ENCODE data around the gene FSHR. TPM values are rescaled to one million over a fixed set of nuclear protein-coding genes. Genes with fewer than 3 reads are reported as not detected.

Gene FSHR
- total and polyA plus RNA-seq, 2 experiments from 2014 or later: not detected

GRCh38 chr2:49110571-49110970 lies 43.7 kb downstream of the FSHR start:
- no peak for DNase-seq (ENCODE audit: low spot score)
- H3K27ac Mint-ChIP-seq: no peak overlapping the region
- no peak for ATAC-seq
- Histone ChIP-seq H3F3A (replicated peaks; ENCODE audit: low read depth) (no peaks in the 10 kb centered on the region), H3K27me3 (ENCODE audit: insufficient read depth) (no peaks in the 10 kb centered on the region), H3K36me3 (ENCODE audit: insufficient read depth) (no peaks in the 10 kb centered on the region), H2AFZ (no peak overlapping the region), H3K4me2 (no peak overlapping the region), H3K27ac (ENCODE audit: low read depth) (no peak overlapping the region), H3K79me2 (replicated peaks; ENCODE audit: insufficient read depth) (no peaks in the 10 kb centered on the region), H3K9me2 (ENCODE audit: insufficient read depth) (no peaks in the 10 kb centered on the region), H4K20me1 (replicated peaks; ENCODE audit: insufficient read depth) (no peaks in the 10 kb centered on the region), H3K4me3 (no peak overlapping the region), H3K4me1 (ENCODE audit: insufficient read depth) (no peaks in the 10 kb centered on the region)
- H3K9me3 Mint-ChIP-seq: no peaks in the 10 kb centered on the region
- no peaks in the 10 kb centered on the region for H3K36me3 Mint-ChIP-seq (ENCODE audit: low read depth)
- no peaks in the 10 kb centered on the region for H3K27me3 Mint-ChIP-seq (ENCODE audit: insufficient read depth, low read depth, poor library complexity)
- 0 out of 3 replicates have a peak, but pooled peaks cover 2% of the 10 kb centered on the region for H3K4me1 Mint-ChIP-seq
- H3K4me3 Mint-ChIP-seq: no peak overlapping the region
- TF ChIP-seq CTCF (conservative IDR thresholded peaks at IDR 0.05; ENCODE audit: low read depth in 2 of 2) (no peak), CREB1 (CRISPR knock-in tag; IDR thresholded peaks at IDR 0.05; ENCODE audit: low read depth) (no peak), EZH2 (IDR thresholded peaks at IDR 0.05; ENCODE audit: low read depth, unreplicated experiment) (no peak), JUNB (IDR thresholded peaks at IDR 0.05; ENCODE audit: unreplicated experiment) (no peak), POLR2AphosphoS5 (IDR thresholded peaks at IDR 0.05; ENCODE audit: low read depth) (no peak), ETS1 (IDR thresholded peaks at IDR 0.05) (no peak), REST (IDR thresholded peaks at IDR 0.05; ENCODE audit: unreplicated experiment) (no peak), ZNF114 (CRISPR knock-in tag; IDR thresholded peaks at IDR 0.05) (no peak), NANOG (IDR thresholded peaks at IDR 0.05; ENCODE audit: borderline replicate concordance) (no peak), STAT1 (IDR thresholded peaks at IDR 0.05; ENCODE audit: unreplicated experiment) (no peak), ZNF462 (CRISPR knock-in tag; IDR thresholded peaks at IDR 0.05) (no peak), EZH2phosphoT487 (IDR thresholded peaks at IDR 0.05; ENCODE audit: unreplicated experiment) (no peak), ZNF331 (CRISPR knock-in tag; IDR thresholded peaks at IDR 0.05; ENCODE audit: low read depth) (no peak)
